SU-DHL-6 (cell line): ENCODE results near the gene ACVR1B.

ENCODE experiments used
- H2AFZ ChIP-seq: fragments of 200-600 bp; sonication (generic); 2 replicates; pipeline ENCODE4 v1.6.1; 2014; ENCODE audit warnings: low read depth, mild to moderate bottlenecking, moderate library complexity, mixed read lengths, antibody characterized with exemption, low read length; ENCODE audit not compliant: severe bottlenecking
- H3F3A ChIP-seq: fragments of 200-600 bp; shearing (Covaris generic); 2 replicates; pipeline ENCODE4 v1.6.0; 2016; ENCODE audit warnings: antibody characterized with exemption, mild to moderate bottlenecking; ENCODE audit not compliant: insufficient read depth
- H3K27ac ChIP-seq: fragments of 200-600 bp; sonication (generic); 2 replicates; pipeline ENCODE4 v1.5.1; 2016; ENCODE audit warnings: low read depth, mild to moderate bottlenecking, low read length, moderate library complexity, mixed read lengths
- H3K27me3 ChIP-seq: fragments of 200-600 bp; sonication (generic), shearing (Covaris generic); 2 replicates; pipeline ENCODE4 v1.6.0; 2014; ENCODE audit warnings: mild to moderate bottlenecking, low read length
- H3K36me3 ChIP-seq: fragments of 200-600 bp; sonication (generic); 2 replicates; pipeline ENCODE4 v1.6.1; 2014; ENCODE audit warnings: mild to moderate bottlenecking, low read length, mixed read lengths
- H3K4me2 ChIP-seq: fragments of 300-600, 200-600 bp; shearing (Covaris generic), sonication (generic); 2 replicates; pipeline ENCODE4 v1.6.0; 2014; ENCODE audit warnings: low read length, low read depth, mild to moderate bottlenecking; ENCODE audit not compliant: poor library complexity, severe bottlenecking
- H3K4me3 ChIP-seq: fragments of 200-600 bp; sonication (generic); 2 replicates; pipeline ENCODE4 v1.5.1; 2014; ENCODE audit warnings: antibody characterized with exemption, low read length, mild to moderate bottlenecking, mixed read lengths; ENCODE audit not compliant: insufficient read depth, poor library complexity, severe bottlenecking
- H3K79me2 ChIP-seq: fragments of 200-600 bp; sonication (generic); 2 replicates; pipeline ENCODE4 v1.6.1; 2014; ENCODE audit warnings: mild to moderate bottlenecking, low read length, moderate library complexity; ENCODE audit not compliant: insufficient read depth
- H3K9ac ChIP-seq: fragments of 200-600 bp; sonication (generic); 2 replicates; pipeline ENCODE4 v1.7.0; 2014; ENCODE audit warnings: mild to moderate bottlenecking, low read length
- H3K9me2 ChIP-seq: fragments of 200-600 bp; sonication (generic); replicated peaks from 2 replicates; pipeline ENCODE4 v1.6.1; 2014; ENCODE audit warnings: low read length; ENCODE audit not compliant: insufficient read depth
- H3K9me3 ChIP-seq: fragments of 200-600 bp; sonication (generic); 2 replicates; pipeline ENCODE4 v1.6.1; 2014; ENCODE audit warnings: low read length, mixed read lengths; ENCODE audit not compliant: insufficient read depth
- H4K20me1 ChIP-seq: fragments of 200-600 bp; sonication (generic); 2 replicates; pipeline ENCODE4 v1.6.1; 2014; ENCODE audit warnings: low read depth, mild to moderate bottlenecking, antibody characterized with exemption, low read length, moderate library complexity, mixed read lengths
- CTCF ChIP-seq: fragments of 200-600 bp; sonication (generic); IDR thresholded peaks from one replicate; pipeline ENCODE4 v1.5.1; 2017; ENCODE audit warnings: antibody characterized with exemption, mild to moderate bottlenecking, low read length, moderate library complexity; ENCODE audit not compliant: insufficient read depth, poor library complexity, severe bottlenecking
- EZH2phosphoT487 ChIP-seq: fragments of 200-600 bp; sonication (generic), shearing (Covaris generic); conservative IDR thresholded peaks from 2 replicates; pipeline ENCODE4 v1.6.1; 2018; ENCODE audit warnings: mild to moderate bottlenecking, antibody characterized with exemption, low read length, moderate library complexity, mixed read lengths

The ACVR1B gene

GRCh38 chr12:51915951-51916350 lies 35.5 kb upstream of the ACVR1B start:
- Histone ChIP-seq H3K36me3 (no peaks in the 10 kb centered on the region), H3K27me3 (no peaks in the 10 kb centered on the region), H3K79me2 (no peaks in the 10 kb centered on the region), H3F3A (no peaks in the 10 kb centered on the region), H3K9me3 (no peaks in the 10 kb centered on the region), H3K27ac (no peak overlapping the region), H4K20me1 (no peaks in the 10 kb centered on the region), H3K4me3 (no peak overlapping the region), H3K9me2 (no peaks in the 10 kb centered on the region), H2AFZ (no peak overlapping the region), H3K4me2 (no peak overlapping the region), H3K9ac (no peak overlapping the region)
- TF ChIP-seq EZH2phosphoT487 (no peak), CTCF (no peak)

- no peak for TF ChIP-seq EZH2phosphoT487
- H3K4me3 ChIP-seq, result no peak overlapping the region
- H3K4me2 ChIP-seq, result no peak overlapping the region
- no peak overlapping the region for H2AFZ ChIP-seq
- H3K79me2 ChIP-seq, result no peaks in the 10 kb centered on the region
- no peaks in the 10 kb centered on the region for H3K9me2 ChIP-seq
- no peak overlapping the region for H3K9ac ChIP-seq
- no peaks in the 10 kb centered on the region for H3K36me3 ChIP-seq
- H4K20me1 ChIP-seq, result no peaks in the 10 kb centered on the region
- H3K27ac ChIP-seq, result no peak overlapping the region
- no peaks in the 10 kb centered on the region for H3K9me3 ChIP-seq
- no peaks in the 10 kb centered on the region for H3F3A ChIP-seq
- no peaks in the 10 kb centered on the region for H3K27me3 ChIP-seq
Observed at GRCh38 chr12:51917041-51917590, 34.4 kb upstream of the ACVR1B start.

GRCh38 chr12:51917746-51918453 lies 33.6 kb upstream of the ACVR1B start:
- Histone ChIP-seq H3K27ac (no peak overlapping the region), H2AFZ (no peak overlapping the region)

More at GRCh38 chr12:51917746-51918453, 33.6 kb upstream of the ACVR1B start:
- H3K4me3 ChIP-seq, result no peak overlapping the region
- no peak for TF ChIP-seq EZH2phosphoT487
- TF ChIP-seq CTCF, result no peak
- H3K9ac ChIP-seq, result no peak overlapping the region
- H3K79me2 ChIP-seq, result no peaks in the 10 kb centered on the region
- H3K9me2 ChIP-seq, result no peaks in the 10 kb centered on the region
- no peaks in the 10 kb centered on the region for H3K27me3 ChIP-seq
- no peaks in the 10 kb centered on the region for H3K36me3 ChIP-seq
- no peak overlapping the region for H3K4me2 ChIP-seq
- no peaks in the 10 kb centered on the region for H3F3A ChIP-seq
- no peaks in the 10 kb centered on the region for H3K9me3 ChIP-seq
- no peaks in the 10 kb centered on the region for H4K20me1 ChIP-seq
